Endothelial cell (in vitro differentiated cells): Measurements from ENCODE around the gene HPN. TPM values are rescaled to one million over a fixed set of nuclear protein-coding genes. Genes with fewer than 3 reads are reported as not detected.
"Not testable (repeated sequence)": the region's sequence is repeated elsewhere in the genome, so short reads cannot be mapped to it uniquely, and the experiment has no call there.

ENCODE experiments used
- DNase-seq: peaks from one replicate; pipeline ENCODE4 v3.0.0; 2021; ENCODE audit warnings: low spot score
- H3K27ac Mint-ChIP-seq: one replicate; pipeline ENCODE4 v1.8.0; 2021; ENCODE audit warnings: mixed read lengths, inconsistent platforms; ENCODE audit not compliant: unreplicated experiment
- H3K27me3 Mint-ChIP-seq: one replicate; pipeline ENCODE4 v1.8.0; 2021; ENCODE audit warnings: mild to moderate bottlenecking, moderate library complexity, mixed read lengths, inconsistent platforms; ENCODE audit not compliant: unreplicated experiment
- H3K36me3 Mint-ChIP-seq: one replicate; pipeline ENCODE4 v1.8.0; 2021; ENCODE audit warnings: mild to moderate bottlenecking, low read depth, mixed read lengths, inconsistent platforms; ENCODE audit not compliant: unreplicated experiment
- H3K4me1 Mint-ChIP-seq: one replicate; pipeline ENCODE4 v1.8.0; 2021; ENCODE audit warnings: mild to moderate bottlenecking, mixed read lengths, inconsistent platforms; ENCODE audit not compliant: unreplicated experiment
- H3K4me3 Mint-ChIP-seq: one replicate; pipeline ENCODE4 v1.8.0; 2021; ENCODE audit warnings: mild to moderate bottlenecking, mixed read lengths, inconsistent platforms; ENCODE audit not compliant: unreplicated experiment
- H3K9me3 Mint-ChIP-seq: one replicate; pipeline ENCODE4 v1.8.0; 2021; ENCODE audit warnings: mixed read lengths, inconsistent platforms; ENCODE audit not compliant: unreplicated experiment
- long read RNA-seq: library from polyadenylated mRNA; unstranded; transcript quantifications from one replicate; pipeline ENCODE4 v2.0.0, GENCODE V29; 2020; ENCODE audit not compliant: unreplicated experiment
- total RNA-seq: library from RNA; stranded (reverse); fragmentation: NEBNext Ultra II Directional; extraction: Animal tissue kit (Norgen Biotek cat#: 25700); gene quantifications from one replicate; pipeline ENCODE4 v1.2.1, GENCODE V29; 2021; ENCODE audit not compliant: unreplicated experiment
- TF ChIP-seq, protein P1 (sequence below): fragments of 200-600 bp; sonication (generic); IDR thresholded peaks from one replicate; pipeline ENCODE4 v1.5.0; 2021; ENCODE audit warnings: antibody characterized with exemption; ENCODE audit not compliant: unreplicated experiment

Gene HPN
- 1.3 TPM for total RNA-seq
- long read RNA-seq, partial matches to known transcripts = 1 of 2 reads
- long read RNA-seq, other reads (novel, unspliced or antisense) = 1 of 2 reads

DNA sequence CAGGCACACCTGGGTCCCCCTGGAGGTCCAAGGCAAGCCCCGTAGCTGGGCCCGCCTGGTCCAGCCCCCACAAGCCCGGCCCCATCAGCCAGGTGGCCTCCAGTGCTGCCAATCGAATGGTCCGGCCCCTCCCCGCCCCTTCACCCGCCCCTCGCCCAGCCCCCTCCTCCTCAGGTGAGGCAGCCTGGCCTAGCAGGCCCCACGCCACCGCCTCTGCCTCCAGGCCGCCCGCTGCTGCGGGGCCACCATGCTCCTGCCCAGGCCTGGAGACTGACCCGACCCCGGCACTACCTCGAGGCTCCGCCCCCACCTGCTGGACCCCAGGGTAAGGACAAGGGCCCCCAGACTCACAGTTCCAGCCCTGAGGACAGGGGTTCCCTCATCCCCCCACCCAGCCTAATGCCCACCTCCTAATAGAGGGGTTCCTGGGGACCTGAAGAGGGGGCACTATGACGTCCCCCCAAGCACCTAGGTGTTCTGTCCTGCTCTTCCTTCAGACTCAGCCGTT lies at the start of gene HPN:
TSS of gene HPN (plus strand) at position 174 of the 508 bp plus-strand sequence. CDS start 786 bp downstream, outside the sequence.
- peak within 1 kb of the TSS; percentile 48 for H3K27ac Mint-ChIP-seq

DNA sequence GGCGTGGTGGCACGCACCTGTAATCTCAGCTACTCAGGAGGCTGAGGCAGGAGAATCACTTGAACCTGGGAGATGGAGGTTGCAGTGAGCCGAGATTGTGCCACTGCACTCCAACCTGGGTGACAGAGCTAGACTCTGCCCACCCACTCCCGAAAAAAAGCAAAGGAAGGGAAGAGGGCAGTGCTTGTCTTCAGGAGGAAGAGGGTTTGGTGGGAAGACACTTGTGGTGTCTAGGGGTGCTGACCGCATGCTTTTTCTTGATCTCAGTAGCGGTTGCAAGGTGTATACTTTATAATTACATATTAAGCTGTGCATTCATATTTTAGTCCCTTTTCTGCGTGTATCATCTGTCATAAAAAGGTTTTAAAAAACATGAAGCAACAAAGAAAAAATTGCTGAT lies 48.9 kb upstream of the HPN start:
- H3K4me1 Mint-ChIP-seq = peaks cover 19% of the 10 kb centered on the region
- not testable (repeated sequence) for H3K27me3 Mint-ChIP-seq, H3K27ac Mint-ChIP-seq, H3K9me3 Mint-ChIP-seq, H3K4me3 Mint-ChIP-seq, DNase-seq
- H3K36me3 Mint-ChIP-seq = peaks cover 16% of the 10 kb centered on the region

More for the DNA sequence above, at the start of gene HPN:
- no peak within 1 kb of the TSS for H3K4me3 Mint-ChIP-seq
- peaks cover 11% of the 10 kb centered on the region for H3K27me3 Mint-ChIP-seq
- H3K36me3 Mint-ChIP-seq = no peaks in the 10 kb centered on the region
- TF ChIP-seq, protein P1, sequence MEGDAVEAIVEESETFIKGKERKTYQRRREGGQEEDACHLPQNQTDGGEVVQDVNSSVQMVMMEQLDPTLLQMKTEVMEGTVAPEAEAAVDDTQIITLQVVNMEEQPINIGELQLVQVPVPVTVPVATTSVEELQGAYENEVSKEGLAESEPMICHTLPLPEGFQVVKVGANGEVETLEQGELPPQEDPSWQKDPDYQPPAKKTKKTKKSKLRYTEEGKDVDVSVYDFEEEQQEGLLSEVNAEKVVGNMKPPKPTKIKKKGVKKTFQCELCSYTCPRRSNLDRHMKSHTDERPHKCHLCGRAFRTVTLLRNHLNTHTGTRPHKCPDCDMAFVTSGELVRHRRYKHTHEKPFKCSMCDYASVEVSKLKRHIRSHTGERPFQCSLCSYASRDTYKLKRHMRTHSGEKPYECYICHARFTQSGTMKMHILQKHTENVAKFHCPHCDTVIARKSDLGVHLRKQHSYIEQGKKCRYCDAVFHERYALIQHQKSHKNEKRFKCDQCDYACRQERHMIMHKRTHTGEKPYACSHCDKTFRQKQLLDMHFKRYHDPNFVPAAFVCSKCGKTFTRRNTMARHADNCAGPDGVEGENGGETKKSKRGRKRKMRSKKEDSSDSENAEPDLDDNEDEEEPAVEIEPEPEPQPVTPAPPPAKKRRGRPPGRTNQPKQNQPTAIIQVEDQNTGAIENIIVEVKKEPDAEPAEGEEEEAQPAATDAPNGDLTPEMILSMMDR = no peak
- peaks cover 17% of the 10 kb centered on the region for H3K4me1 Mint-ChIP-seq
- no peak for DNase-seq
- no peaks in the 10 kb centered on the region for H3K9me3 Mint-ChIP-seq

DNA sequence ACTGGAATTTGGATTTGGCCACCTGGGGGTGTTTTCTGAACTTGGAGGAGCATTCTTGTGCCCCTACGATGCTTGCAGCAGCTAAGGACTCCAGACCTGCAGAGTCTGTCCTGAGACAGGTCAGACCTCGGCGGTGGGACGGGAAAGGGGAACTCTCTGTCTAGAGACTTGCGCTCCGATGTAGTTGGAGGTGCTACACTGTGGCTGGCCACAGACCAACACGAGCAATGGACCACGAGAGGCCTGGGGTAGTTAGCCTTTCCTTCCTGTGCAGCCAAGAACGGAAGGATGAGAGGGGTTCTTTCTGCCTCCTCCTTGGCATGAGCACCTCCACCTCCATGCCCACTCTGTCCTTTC lies 47.3 kb upstream of the HPN start:
- no peak overlapping the region for H3K4me3 Mint-ChIP-seq
- no peak for DNase-seq
- peaks cover 29% of the 10 kb centered on the region for H3K4me1 Mint-ChIP-seq
- H3K27me3 Mint-ChIP-seq = peaks cover 12% of the 10 kb centered on the region
- H3K27ac Mint-ChIP-seq = no peak overlapping the region
- peaks cover 16% of the 10 kb centered on the region for H3K36me3 Mint-ChIP-seq
- no peaks in the 10 kb centered on the region for H3K9me3 Mint-ChIP-seq
- TF ChIP-seq, protein P1 = no peak

DNA sequence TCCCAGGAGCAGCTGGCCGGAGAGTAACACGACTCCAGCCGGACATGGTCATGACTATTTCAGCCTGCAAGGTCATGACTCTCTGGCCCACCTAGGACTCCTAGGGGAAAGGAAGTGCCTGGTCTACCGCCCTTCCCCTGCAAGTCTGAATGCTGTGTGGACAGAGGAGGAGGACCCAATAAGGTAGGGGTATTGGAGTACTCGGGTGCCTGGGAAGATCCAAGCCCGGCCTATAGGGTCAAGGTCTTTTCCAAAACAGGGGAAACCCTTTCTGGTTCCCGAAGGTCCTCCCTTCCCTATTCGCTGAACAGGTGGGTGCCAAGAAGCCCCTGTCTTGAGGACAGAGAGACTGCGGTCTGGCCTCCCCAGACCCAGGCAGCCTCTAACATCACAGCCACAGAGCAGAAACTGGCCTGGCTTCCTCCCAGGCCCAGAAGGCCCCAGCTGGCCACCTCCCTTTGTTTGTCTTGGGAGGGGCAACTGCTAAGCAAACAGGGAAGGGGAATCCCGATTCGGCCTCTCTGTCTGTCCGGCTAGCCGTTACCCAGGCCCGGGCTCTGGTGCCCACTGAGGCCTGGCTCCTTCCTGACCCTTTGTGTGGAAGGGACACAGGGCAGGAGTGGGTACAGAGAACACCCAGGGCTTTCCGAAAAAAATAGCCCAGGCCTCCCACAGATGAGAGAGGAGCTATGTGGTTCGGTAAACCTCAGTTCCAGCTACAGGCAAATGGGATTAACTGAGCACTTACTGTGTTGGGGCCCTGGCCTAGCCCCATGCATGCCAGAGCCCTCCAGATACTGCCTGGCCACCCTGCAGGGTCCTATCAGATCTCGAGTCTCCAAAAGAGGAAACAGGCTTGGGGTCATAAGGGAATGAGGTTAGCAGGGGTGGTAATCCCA lies 46.6 kb upstream of the HPN start:
- Mint-ChIP-seq H3K27ac (no peak overlapping the region), H3K4me3 (no peak overlapping the region)
- DNase-seq = no peak

DNA sequence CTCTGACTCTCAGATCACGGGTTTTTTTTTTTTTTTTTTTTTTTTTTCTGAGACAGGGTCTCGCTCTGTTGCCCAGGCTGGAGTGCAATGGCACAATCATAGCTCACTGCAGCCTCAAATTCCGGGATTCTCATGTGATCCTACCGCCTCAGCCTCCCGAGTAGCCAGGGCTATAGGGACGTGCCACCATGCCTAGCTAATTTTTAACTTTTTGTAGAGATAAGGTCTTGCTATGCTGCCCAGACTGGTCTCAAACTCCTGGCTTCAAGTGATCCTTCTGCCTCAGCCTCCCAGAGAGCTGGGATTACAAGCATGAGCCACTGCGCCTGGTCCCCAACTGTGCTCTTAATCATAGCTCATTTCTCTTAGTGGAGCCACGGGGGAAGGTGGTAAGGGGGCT lies 46.0 kb upstream of the HPN start:
- Mint-ChIP-seq H3K9me3 (no peaks in the 10 kb centered on the region), H3K4me1 (peaks cover 29% of the 10 kb centered on the region), H3K27ac (no peak overlapping the region), H3K4me3 (no peak overlapping the region), H3K27me3 (peaks cover 10% of the 10 kb centered on the region), H3K36me3 (peaks cover 10% of the 10 kb centered on the region)
- DNase-seq = no peak
- TF ChIP-seq, protein P1 = no peak

More for the DNA sequence above, 46.6 kb upstream of the HPN start:
- Mint-ChIP-seq H3K9me3 (no peaks in the 10 kb centered on the region), H3K4me1 (peaks cover 32% of the 10 kb centered on the region), H3K36me3 (peaks cover 16% of the 10 kb centered on the region), H3K27me3 (peaks cover 12% of the 10 kb centered on the region)
- TF ChIP-seq, protein P1 = no peak
